ENCODE measurements around the gene NLK. TPM values are rescaled to one million over a fixed set of nuclear protein-coding genes. Genes with fewer than 3 reads are reported as not detected.

NLK gene
- total RNA-seq, 1 donor, result 10.5 TPM

DNA sequence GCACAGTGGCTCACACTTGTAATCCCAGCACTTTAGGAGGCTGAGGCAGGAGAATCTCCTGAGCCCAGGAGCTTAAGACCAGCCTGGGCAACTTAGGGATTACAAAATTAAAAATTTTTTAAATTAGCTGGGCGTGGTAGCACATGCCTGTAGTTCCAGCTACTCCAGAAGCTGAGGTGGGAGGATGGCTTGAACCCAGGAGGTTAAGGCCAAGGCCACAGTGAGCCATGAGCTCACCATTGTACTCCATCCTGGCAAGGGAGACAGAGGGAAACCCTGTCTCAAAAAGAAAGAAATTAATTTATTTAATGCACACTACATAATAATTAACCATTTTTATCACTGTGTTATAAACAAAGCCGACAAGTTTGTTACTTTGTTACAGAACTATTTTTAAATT lies 145.5 kb downstream of the NLK start:
- Histone ChIP-seq H4K20me1 (ENCODE audit: insufficient read depth, low read length) (no peaks in the 10 kb centered on the region), H3K36me3 (ENCODE audit: insufficient read depth, low read length) (peaks cover 39% of the 10 kb centered on the region), H3K27ac (ENCODE audit: low read depth, low read length) (no peak overlapping the region), H2AFZ (ENCODE audit: low read length) (no peak overlapping the region), H3K79me2 (ENCODE audit: insufficient read depth, low read length) (no peaks in the 10 kb centered on the region), H3K4me1 (ENCODE audit: insufficient read depth, low read length) (no peaks in the 10 kb centered on the region), H3K4me2 (ENCODE audit: insufficient read depth, low read length) (no peak overlapping the region), H3K27me3 (ENCODE audit: insufficient read depth, low read length) (no peaks in the 10 kb centered on the region), H3K9me3 (ENCODE audit: low read depth, low read length) (no peaks in the 10 kb centered on the region), H3K4me3 (ENCODE audit: insufficient read depth, low read length) (no peak overlapping the region)
- TF ChIP-seq, protein P1, sequence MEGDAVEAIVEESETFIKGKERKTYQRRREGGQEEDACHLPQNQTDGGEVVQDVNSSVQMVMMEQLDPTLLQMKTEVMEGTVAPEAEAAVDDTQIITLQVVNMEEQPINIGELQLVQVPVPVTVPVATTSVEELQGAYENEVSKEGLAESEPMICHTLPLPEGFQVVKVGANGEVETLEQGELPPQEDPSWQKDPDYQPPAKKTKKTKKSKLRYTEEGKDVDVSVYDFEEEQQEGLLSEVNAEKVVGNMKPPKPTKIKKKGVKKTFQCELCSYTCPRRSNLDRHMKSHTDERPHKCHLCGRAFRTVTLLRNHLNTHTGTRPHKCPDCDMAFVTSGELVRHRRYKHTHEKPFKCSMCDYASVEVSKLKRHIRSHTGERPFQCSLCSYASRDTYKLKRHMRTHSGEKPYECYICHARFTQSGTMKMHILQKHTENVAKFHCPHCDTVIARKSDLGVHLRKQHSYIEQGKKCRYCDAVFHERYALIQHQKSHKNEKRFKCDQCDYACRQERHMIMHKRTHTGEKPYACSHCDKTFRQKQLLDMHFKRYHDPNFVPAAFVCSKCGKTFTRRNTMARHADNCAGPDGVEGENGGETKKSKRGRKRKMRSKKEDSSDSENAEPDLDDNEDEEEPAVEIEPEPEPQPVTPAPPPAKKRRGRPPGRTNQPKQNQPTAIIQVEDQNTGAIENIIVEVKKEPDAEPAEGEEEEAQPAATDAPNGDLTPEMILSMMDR (IDR thresholded peaks at IDR 0.05; ENCODE audit: extremely low read depth, low read depth, low read length), result no peak
- DNase-seq (ENCODE audit: insufficient read length, low spot score, missing footprints), result no peak

DNA sequence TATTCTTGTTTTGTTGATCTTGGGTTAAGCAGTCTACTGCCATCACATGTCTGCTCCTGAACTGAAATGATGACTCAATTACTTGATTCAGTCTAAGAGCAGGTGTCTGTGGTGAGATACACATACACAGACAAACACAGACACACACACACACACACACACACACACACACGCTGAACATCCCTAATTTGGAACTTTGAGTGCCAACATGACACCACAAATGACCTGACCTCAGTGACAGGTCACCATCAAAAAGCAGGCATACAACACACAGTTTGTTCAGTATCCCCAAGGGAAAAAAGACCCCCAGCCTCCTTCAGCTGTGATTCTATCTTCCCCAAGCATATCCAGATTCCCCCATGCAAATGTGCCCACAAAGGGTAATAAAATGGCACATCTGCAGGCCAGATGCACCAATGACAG lies 146.4 kb downstream of the NLK start:
- Histone ChIP-seq H3K4me2 (ENCODE audit: insufficient read depth, low read length) (no peak overlapping the region), H3K36me3 (ENCODE audit: insufficient read depth, low read length) (peaks cover 44% of the 10 kb centered on the region), H3K9me3 (ENCODE audit: low read depth, low read length) (no peaks in the 10 kb centered on the region), H3K4me1 (ENCODE audit: insufficient read depth, low read length) (no peaks in the 10 kb centered on the region), H3K4me3 (ENCODE audit: insufficient read depth, low read length) (no peak overlapping the region), H3K79me2 (ENCODE audit: insufficient read depth, low read length) (no peaks in the 10 kb centered on the region), H3K27me3 (ENCODE audit: insufficient read depth, low read length) (no peaks in the 10 kb centered on the region), H2AFZ (ENCODE audit: low read length) (no peak overlapping the region), H3K27ac (ENCODE audit: low read depth, low read length) (no peak overlapping the region), H4K20me1 (ENCODE audit: insufficient read depth, low read length) (no peaks in the 10 kb centered on the region)
- TF ChIP-seq, protein P1 (IDR thresholded peaks at IDR 0.05; ENCODE audit: extremely low read depth, low read depth, low read length), result no peak
- DNase-seq (ENCODE audit: insufficient read length, low spot score, missing footprints), result no peak

DNA sequence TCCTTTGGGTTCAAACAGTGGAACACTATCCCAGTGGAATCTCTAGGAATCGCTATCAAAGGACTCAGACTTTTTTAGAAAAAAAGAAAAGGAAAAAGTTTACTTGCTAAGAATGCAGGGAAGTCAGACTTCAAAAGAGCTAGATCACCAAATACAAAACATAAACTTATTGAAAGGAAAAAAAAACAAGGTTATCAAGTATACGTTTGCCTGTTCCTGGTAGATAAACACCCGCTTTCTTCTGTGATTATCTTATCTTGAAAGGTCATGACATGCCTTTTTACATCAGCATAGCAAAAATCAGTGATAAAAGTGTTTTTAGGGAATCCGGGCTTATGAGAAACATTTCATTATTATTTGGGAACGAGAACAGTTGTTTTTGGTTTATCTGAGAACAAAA lies 147.2 kb downstream of the NLK start:
- no peak overlapping the region for H3K4me3 ChIP-seq (ENCODE audit: insufficient read depth, low read length)

DNA sequence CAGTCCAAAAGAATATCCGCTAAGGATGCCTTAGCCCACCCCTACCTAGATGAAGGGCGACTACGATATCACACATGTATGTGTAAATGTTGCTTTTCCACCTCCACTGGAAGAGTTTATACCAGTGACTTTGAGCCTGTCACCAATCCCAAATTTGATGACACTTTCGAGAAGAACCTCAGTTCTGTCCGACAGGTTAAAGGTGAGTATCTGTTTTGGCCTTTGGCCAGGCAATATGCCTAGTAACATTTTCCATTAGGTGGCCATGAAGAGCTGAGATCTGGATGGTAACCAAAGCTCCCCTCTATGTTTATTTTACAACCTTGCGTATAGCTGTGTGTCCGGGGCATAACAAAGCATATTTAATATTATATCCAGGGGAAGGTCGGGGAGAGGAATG lies 148.5 kb downstream of the NLK start:
- Histone ChIP-seq H3K36me3 (ENCODE audit: insufficient read depth, low read length) (peaks cover 44% of the 10 kb centered on the region), H4K20me1 (ENCODE audit: insufficient read depth, low read length) (no peaks in the 10 kb centered on the region)

More for the DNA sequence above, 147.2 kb downstream of the NLK start:
- no peaks in the 10 kb centered on the region for H3K27me3 ChIP-seq (ENCODE audit: insufficient read depth, low read length)
- H4K20me1 ChIP-seq (ENCODE audit: insufficient read depth, low read length), result no peaks in the 10 kb centered on the region
- H3K79me2 ChIP-seq (ENCODE audit: insufficient read depth, low read length), result no peaks in the 10 kb centered on the region
- no peaks in the 10 kb centered on the region for H3K4me1 ChIP-seq (ENCODE audit: insufficient read depth, low read length)
- peak; percentile 55 for DNase-seq (ENCODE audit: insufficient read length, low spot score, missing footprints)
- no peak overlapping the region for H3K27ac ChIP-seq (ENCODE audit: low read depth, low read length)
- peaks cover 49% of the 10 kb centered on the region for H3K36me3 ChIP-seq (ENCODE audit: insufficient read depth, low read length)
- H3K4me2 ChIP-seq (ENCODE audit: insufficient read depth, low read length), result no peak overlapping the region
- no peaks in the 10 kb centered on the region for H3K9me3 ChIP-seq (ENCODE audit: low read depth, low read length)
- H2AFZ ChIP-seq (ENCODE audit: low read length), result no peak overlapping the region
- TF ChIP-seq, protein P1 (IDR thresholded peaks at IDR 0.05; ENCODE audit: extremely low read depth, low read depth, low read length), result no peak

More for the DNA sequence above, 148.5 kb downstream of the NLK start:
- DNase-seq (ENCODE audit: insufficient read length, low spot score, missing footprints), result no peak
- Histone ChIP-seq H3K9me3 (ENCODE audit: low read depth, low read length) (no peaks in the 10 kb centered on the region), H3K4me1 (ENCODE audit: insufficient read depth, low read length) (no peaks in the 10 kb centered on the region), H3K4me2 (ENCODE audit: insufficient read depth, low read length) (no peak overlapping the region), H3K4me3 (ENCODE audit: insufficient read depth, low read length) (no peak overlapping the region), H3K27me3 (ENCODE audit: insufficient read depth, low read length) (no peaks in the 10 kb centered on the region), H3K27ac (ENCODE audit: low read depth, low read length) (no peak overlapping the region), H2AFZ (ENCODE audit: low read length) (no peak overlapping the region), H3K79me2 (ENCODE audit: insufficient read depth, low read length) (no peaks in the 10 kb centered on the region)
- TF ChIP-seq, protein P1 (IDR thresholded peaks at IDR 0.05; ENCODE audit: extremely low read depth, low read depth, low read length), result no peak

Measured in osteoblast (primary cell).